Tongue (tissue), 2 donors: ENCODE data around the gene ANO10. TPM values are rescaled to one million over a fixed set of nuclear protein-coding genes. Genes with fewer than 3 reads are reported as not detected.
"Not testable (repeated sequence)": the region's sequence is repeated elsewhere in the genome, so short reads cannot be mapped to it uniquely, and the experiment has no call there.

Experiments
- DNase-seq: peaks from one replicate; pipeline ENCODE4 v3.0.0-alpha.2; 2015
- total RNA-seq: library from RNA; depleted of rRNA; stranded (reverse); fragments of >200 nt; gene quantifications from one replicate; pipeline ENCODE4 v1.2.3, GENCODE V29; 2014

Gene ANO10
- total RNA-seq, 1 donor from 2014 or later = 28.9 TPM

DNA sequence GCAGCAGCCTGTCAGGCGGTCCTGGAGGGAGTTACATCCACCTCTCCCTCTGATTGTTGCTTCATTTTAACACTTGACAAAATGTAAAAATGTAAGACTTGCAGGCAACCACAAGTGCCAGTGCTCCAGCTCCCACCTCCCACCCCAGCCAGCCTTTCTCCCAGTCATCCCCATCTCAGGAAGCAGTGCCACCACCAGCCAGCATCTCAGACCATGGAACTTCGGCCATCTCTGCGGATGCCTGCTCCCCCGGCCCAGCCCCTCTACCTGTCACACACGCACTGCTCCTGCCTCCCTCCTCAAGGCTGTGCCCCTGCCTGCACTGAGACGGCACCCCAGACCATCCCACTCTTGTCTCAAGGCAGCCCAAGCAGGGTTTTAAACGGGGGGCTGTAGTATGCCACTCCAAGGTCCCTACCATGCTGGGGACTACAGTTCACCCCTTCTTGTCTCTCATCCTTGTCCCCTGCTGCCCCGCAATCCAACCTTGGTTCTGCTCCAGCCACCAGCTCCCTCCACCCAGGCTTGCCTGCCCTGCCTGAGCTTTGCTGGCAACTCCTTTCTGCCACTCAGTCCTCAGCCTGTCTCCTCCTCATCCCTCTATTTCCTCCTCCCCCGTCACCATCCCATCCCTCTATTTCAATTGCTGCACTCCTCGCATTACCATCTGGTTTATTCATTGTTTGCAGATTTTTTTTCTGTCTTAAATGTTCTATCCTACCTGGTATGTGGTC lies 249.6 kb downstream of the ANO10 start:
- DNase-seq = no peak

DNA sequence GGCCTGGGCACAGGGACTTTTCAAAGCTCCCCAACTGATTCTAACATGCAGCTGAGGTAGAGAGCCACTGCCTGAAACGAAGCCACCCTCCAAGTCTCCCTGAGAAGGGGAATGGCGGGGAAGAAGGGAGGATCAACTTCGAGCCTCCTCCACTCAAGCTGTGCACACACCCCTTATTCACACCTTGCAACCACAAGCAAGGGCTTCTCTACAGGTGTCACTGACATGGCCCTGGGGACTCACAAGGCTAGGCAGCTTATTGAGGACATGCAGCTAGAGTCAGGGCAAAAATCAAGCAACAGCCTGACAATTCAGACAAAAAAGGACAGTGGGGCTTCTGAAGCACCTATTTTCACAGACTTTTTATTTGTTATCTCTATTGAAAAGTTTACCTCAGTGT lies 250.3 kb downstream of the ANO10 start:
- no peak for DNase-seq

DNA sequence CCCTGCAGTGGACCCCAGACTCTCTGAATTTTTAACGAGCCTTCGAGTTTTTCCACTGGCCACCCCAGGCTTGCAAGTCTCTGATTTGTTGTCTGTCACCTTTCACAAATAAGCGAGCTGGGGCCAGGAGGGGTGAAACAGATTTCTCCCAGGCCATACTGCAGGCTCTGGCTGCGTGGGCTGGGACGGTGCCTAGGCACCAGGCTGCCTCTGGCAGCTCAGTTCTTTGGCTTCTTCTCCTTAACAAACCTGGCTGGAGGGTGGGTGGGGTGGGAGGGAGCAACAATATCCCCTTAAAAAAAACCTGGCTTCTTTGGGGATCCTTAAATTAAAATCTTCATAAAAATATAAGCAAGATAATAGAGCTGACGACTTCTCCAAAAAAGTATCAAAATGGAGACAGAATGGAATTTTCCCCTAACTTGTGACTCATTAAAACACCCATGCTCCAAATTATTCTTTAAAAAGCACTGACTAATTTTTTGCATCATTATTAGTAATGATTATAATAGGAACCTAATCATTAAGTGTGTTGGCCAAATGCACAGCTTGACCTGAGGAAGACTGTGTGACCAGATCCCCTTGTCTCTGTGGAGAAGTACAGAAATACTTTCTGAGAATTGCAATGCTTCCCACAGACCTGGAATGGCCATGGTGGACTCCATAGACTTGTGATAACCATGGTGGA lies 251.4 kb downstream of the ANO10 start:
- DNase-seq = no peak

DNA sequence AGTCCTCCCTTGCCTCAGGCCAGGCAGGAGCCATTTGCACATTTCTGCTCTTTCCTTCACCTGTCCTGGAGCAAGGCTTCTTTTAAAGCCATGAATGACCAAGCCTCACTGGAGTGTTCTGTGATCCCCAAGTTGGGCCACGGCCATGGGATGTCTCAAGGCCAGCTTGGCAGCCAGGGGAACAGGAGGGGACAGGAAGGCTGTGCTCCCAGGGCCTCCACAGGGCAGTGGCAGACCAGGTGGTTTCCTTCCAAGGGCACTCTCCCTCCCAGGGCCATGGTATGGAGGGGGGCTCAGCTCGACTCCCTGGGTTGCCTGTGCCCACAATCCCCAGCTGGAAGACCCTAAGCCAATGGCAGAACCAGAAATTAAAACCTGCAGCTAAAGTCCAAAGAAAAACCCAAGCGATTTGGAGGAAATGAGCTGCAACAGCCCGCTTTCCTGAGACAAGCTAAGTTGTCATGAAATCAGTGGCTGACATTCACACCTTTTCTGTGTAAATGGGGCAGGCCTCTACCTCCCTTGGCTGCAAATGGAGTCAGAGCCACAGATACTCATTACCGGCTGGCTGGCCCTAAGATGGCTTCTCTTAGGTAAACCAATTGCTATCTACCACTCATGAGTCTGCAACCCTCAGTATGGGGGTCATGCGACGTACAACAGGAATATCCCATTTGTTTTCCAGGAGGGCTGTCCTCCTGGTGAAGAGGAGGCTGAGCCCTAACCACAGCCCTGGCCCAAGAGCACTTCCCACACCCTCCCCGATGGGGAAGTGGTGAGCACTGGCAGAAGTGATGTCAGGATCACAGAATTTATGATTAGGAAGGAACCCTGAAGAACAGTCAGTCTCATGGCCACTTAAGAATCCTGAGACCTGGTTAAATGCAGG lies 252.2 kb downstream of the ANO10 start:
- DNase-seq = no peak

DNA sequence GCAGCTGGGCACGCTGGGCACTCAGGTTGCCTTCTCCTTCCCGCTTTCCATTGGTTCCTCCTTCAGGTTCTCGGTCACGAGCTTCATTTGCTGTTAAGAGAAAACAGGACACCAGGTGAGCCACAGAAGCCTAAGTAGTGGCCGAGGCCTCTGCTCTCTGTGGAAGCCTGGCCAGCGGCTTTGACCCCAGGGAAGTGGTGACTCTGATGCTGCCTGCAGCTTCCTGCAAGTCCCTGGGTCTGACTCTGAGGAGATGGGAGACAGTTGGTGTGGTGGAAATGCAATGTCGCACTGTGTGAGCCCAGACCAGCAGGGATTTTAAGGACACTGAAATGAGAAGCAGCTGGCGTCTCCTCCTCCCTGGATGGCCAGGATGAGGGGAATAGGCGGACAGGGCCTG lies 254.9 kb downstream of the ANO10 start:
- peak; percentile 72 for DNase-seq

DNA sequence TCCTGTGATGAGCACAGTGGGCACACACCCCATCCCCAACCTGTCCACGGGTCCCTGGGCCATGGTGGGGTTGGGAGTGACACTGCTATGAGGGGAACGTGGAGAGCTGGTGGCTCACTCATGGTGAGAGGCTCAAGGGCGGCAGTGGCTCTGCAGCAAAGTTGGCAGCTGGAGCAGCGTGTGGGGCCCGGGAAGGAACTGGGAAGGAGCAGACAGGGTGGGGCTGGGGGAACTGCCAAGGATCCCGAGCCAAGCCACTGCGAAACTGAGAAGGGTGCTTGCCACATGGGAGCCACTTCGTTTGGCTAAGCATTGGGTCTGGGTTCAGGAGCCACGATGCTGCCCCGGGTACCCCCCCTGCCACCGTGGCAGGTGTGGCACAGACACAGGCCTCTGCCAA lies 255.3 kb downstream of the ANO10 start:
- DNase-seq = peak; percentile 79

DNA sequence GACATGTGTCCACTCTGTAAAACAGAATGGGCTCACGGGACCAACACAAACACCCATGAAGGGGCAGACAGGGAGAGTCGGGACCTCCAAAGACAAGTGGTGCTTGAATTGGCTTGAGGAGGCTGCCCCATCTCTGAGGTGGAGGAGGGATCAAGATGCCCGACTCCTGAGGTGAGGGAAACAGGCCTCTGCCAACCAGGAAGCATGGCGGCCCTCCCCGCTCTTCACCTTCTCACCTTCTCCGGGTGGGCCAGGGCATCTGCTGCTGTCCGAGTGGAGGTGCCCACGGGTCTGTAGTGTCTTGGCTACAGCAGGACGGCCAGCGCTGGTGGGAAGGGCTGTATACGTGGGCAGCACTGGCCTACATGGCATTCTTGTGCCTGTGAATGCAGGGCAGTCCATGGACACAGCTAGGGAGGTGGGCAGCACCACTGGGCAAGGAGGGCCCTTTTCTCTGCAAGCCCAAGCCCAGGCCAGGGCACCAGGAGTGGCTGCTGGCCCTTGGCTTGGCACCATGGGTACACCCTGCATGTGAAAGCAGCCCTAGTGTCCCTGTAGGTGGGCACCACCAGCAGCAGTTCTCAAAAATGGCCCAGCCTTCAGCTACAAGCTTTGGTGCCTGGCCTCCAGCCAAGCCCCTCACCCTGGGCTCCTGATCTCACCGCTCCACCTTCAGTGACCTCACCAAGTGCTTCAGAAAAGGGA lies 256.1 kb downstream of the ANO10 start:
- no peak for DNase-seq

DNA sequence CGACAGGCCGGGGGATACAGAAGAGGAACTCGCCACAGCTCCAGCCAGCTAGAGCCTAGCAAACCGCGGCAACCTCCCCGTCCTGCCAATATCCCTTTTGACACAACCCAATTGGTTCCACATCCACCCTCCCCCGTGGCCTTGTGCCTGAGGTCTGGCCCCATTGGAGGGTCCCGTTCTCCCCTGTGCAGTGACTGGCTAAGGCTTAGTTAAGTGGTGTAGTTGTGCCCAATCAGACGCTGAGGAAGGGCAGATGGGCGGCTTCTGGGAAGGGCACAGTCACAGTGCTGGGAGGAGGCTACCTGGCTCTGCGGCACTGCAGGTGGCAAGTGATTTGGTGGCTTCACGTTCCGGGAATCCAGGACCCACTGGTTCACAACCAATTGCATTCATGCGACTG lies 256.9 kb downstream of the ANO10 start:
- no peak for DNase-seq

DNA sequence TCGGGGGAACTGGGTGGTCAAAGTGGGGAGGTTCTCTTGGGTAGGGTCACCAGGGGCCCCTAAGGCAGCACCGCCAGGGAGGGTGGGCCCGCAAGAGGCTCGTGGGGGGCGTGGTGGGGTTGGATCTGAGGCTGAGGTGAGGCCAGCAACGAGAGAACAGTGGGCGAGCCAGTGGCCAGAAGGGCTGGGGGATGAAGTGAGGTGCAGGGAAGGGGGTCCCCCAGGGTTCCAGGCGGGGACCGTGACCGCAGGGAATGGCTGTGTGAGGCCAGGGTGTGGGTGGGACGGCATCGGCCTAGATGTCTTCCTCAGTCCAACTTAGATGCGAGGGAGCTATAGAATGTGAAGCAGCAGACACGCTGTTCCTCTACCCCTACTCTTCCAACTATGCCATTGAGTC lies 257.3 kb downstream of the ANO10 start:
- no peak for DNase-seq

DNA sequence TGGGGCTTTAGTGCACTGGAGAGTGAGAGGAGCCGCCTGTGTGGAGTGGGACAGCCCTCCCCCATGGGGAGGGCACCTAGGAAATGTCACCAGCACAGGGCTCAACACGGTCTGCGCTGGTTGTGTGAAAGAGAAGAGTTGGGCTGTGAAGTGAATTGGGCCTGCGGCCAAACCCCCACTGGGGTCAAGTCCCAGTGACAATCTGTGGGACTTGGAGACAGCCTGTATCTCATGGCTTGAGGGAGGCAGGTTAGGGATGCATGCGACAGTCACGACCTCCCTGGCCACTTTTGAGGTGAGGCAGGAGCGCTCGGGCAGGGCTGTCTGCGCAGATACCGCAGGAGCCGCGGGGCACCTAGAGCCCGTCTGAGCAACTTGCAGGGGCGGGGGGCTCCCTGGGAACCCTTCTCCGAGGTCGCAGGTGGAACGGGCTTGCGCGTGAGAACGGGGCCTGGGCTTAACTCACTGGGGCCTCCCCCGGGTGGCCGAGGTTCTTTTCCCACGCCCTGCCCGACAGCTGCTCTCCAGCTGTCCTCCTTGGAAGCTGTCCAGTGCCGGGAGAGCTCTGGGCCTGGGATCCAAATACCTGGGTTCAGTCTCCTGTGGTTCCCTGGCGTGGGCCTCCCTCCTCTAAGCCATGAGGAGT lies 258.1 kb downstream of the ANO10 start:
- peak; percentile 93 for DNase-seq

DNA sequence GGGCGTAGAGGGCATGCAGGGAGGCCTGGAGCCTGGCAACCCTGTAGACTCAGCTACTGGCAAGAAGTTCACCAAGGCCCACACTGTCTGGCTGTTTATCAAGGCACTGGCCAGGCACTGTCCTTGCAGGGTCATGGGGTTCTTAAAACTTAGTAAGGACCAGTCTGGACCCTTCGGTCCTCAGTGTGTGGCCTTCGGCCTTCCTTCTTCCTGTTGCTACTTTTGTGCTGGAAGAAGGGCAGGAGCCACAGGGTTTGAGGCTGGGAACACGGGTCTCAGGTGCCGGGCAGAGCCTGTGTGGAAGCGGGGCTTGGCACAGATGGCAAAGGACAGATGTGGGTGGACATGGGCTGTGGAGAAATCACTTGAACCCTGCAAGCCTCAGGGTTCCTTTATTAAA lies 258.9 kb downstream of the ANO10 start:
- DNase-seq = no peak

DNA sequence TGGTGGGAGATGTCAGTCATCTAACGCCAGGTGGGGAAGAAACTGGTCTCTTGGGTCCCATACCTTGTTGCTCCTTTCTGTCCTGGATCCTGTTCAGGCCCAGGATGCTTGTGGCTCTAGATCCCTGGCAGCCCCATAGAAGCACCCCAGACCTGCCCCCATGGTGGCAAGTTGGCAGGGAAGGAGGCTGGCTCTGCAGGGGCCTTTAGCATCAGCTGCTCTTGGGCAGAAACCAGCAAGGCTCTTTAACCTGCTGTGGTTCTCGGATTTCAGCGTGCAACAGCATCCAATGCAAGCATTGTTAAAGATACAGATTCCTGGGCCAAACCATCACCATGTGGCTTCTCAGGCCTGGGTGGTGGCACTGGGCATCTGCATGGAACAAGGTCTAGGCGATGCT lies 259.6 kb downstream of the ANO10 start:
- DNase-seq = no peak

DNA sequence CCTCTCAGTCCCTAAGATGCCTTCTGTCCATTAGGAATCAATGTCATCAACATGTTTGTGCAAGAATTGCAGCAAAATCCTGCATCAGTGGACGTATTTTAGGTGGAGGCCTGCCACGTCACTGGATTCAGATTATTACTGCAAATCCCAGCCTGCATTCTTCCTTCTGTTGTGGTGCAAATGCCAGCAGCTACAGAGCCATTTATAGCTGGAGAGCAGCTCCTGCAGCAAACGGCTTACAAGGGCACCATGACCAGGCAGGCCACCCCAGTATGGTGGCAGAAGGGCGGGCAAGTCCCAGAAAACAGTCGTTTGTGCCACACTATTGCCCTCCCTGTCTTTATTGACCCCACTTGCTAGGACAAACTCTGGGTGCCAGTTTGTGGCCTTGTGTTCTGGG lies 260.7 kb downstream of the ANO10 start:
- no peak for DNase-seq

DNA sequence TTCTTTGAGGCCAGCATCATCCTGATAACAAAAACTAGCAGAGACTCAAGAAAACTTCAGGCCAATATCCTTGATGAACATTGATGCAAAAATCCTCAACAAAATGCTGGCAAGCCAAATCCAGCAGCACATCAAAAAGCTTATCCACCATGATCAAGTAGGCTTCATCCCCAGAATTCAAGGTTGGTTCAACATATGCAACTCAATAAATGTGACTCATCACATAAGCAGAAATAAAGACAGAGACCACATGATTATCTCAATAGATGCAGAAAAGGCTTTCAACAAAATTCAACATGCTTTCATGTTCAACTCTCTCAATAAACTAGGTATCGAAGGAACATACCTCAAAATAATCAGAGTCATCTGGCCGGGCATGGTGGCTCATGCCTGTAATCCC lies 265.8 kb downstream of the ANO10 start:
- not testable (repeated sequence) for DNase-seq

DNA sequence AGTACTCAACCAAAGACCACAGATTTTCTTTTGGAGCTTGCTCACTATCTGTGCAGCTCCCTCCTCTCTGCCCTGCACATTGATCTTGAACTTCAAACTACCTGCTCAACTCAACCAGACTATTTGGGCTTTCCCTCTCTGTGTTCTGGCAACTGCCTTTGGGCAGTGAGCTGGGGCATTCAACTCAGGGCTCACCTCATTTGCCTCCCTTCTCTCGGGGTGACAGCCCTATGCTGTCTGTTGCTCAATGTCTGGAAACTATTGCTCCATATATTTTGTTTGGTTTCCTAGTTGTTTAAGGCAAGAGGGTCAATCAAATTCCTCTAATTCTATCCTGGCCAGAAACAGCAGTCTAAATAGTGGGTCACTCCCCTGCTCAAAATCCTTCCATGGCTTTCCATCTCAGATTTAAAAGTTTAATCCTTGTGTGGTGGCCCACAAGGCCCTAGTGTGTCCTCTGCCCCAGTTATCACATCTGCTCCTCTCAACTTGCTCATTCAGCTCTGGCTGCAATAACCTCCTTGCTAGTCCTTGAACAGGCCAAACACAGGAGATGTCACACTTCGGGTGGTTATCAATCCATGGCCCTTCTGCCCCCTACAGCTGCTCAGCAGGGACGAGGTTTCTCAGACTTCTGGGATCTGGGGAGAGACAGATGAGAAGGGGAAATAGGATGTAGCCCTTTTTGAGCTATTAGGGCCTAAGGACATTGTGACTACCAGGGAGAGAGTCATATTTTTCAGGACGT lies 267.7 kb downstream of the ANO10 start:
- no peak for DNase-seq

DNA sequence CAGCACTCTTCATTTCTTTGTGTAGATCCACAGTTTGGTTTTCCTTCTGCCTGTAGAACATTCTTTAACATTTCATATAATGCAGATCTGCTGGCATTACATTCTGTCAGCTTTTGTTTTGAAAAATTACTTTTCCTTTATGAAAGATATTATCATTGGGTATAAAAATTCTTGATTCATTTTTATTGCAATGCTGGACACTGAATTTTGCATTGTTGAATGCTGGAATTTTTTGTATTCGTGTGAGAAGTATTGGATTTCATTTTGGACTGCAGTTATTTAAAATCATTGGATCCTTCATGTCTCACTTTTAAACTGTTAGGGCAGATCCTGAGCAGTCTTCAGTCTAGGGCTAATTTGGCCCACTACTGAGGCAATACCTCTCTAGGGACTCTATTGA lies 268.4 kb downstream of the ANO10 start:
- DNase-seq = no peak

DNA sequence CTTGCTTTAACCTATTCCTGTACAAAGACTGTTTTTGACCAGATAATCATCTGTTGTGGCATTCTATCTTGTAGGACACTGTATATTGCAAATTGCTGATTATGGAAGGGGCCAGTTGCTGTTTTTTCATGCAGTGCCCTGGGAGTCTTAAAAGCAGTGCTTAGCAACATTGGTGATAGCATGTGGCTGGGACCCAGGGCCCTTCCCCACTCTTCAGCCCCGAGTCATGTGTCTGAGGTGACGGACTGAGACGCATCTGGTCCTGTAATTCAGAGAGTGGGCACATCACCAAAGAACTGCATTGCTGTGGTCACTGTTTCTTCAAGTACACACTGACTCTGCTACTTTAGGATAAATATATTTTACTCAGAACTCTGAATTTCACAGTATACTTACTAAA lies 272.1 kb downstream of the ANO10 start:
- DNase-seq = peak; percentile 47

DNA sequence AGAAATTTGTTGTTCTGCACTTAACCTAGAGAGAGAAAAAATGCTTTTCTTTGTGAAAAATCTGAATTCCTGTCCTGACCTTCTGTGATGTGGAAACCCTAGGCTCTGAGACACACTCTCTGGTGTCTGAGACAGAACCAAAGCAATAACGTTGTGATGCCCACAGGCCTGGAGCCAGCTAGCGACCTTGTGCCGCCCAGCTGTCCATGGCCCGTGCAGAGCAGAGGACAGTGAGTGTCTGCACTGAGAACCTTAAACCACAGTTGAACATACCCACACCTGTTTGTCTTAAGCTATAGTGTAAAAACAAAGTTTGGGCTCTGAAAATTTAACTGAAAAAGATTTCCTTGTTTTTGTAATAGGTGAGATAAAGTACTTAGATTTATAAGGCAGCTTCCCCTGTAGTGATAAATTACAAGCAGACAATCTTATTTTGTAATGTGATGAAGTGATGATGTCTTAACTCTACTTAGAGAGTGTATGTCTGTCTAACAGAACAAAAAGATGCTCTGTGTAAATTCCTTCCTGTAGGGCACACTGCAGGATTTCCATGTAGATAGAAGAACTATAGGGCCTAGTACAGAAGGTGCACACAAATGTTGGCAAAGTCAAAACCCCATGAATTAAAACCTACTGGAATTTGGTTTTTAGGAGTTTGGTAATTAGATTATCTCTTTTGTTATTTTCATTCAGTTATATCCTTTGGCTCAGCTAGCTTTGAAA lies 272.8 kb downstream of the ANO10 start:
- peak; percentile 26 for DNase-seq

DNA sequence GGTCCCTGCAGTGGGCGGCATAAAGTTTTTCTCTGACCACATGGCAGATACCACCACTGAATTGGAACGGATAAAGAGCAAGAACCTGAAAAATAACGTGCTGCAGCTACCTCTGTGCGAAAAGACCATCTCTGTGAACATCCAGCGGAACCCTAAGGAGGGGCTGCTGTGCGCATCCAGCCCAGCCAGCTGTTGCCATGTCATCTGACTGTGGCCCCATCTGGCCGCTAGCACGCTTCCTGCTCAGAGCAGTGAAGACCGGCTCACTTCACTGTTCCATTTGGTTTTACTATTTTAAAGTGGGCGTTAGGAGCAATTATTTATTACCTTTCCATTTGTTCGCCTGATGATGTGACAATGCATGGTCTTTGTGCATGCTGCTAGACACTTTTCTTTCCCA lies 273.5 kb downstream of the ANO10 start:
- no peak for DNase-seq

DNA sequence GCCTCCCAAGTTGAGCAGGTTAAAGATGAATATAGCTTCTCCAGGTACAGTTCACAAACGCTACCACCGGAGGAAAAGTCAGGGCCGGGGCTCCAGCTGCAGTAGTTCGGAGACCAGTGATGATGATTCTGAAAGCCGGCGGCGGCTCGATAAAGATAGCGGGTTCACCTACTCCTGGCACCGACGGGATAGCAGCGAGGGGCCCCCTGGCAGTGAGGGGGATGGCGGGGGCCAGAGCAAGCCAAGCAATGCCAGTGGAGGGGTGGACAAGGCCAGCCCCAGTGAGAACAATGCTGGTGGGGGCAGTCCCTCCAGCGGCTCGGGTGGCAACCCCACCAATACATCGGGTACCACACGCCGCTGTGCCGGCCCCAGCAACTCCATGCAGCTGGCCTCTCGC lies 274.0 kb downstream of the ANO10 start:
- DNase-seq = no peak
